Stomach (tissue), 9 donors: ENCODE measurements around the gene KRTAP12-2. TPM values are rescaled to one million over a fixed set of nuclear protein-coding genes. Genes with fewer than 3 reads are reported as not detected.
"Not testable (repeated sequence)": the region's sequence is repeated elsewhere in the genome, so short reads cannot be mapped to it uniquely, and the experiment has no call there.

Experiments
- DNase-seq, 2 donors: peaks; one replicate each; pipeline versions ENCODE4 v3.0.0 to v3.0.0-alpha.2; 2013 to 2019
- H3K27ac ChIP-seq, 5 donors: fragments of 200-600 bp in 4 of 5; sonication (generic) in 4 of 5; one replicate each; pipeline ENCODE4 v1.5.1; 2013 to 2019; ENCODE audit warnings: mild to moderate bottlenecking in 1 of 5, moderate library complexity in 1 of 5
- H3K27me3 ChIP-seq, 3 donors: fragments of 200-600 bp; sonication (generic); one replicate each; pipeline ENCODE4 v1.5.1; 2017 to 2019; ENCODE audit warnings: mixed run types in 1 of 3
- H3K36me3 ChIP-seq, 4 donors: fragments of 200-600 bp; sonication (generic); 1 replicate in 3 of 4; 2 replicates in 1 of 4; pipeline ENCODE4 v1.5.1; 2016 to 2019
- H3K4me1 ChIP-seq, 4 donors: fragments of 200-600 bp; sonication (generic); one replicate each; pipeline ENCODE4 v1.5.1; 2016 to 2019
- H3K4me3 ChIP-seq, 4 donors: fragments of 200-600 bp; sonication (generic) in 3 of 4; one replicate each; pipeline ENCODE4 v1.5.1; 2016 to 2019; ENCODE audit warnings: mild to moderate bottlenecking in 1 of 4
- H3K9me3 ChIP-seq, 4 donors: fragments of 200-600 bp; sonication (generic); one replicate each; pipeline ENCODE4 v1.5.1; 2016 to 2019
- CTCF ChIP-seq, 7 experiments: fragments of 450-650 bp in 4 of 7; fragments of 200-600 bp in 3 of 7; sonication (generic) in 3 of 7; IDR thresholded peaks; one replicate each; pipeline ENCODE4 v1.5.1; 2016 to 2019; ENCODE audit warnings: antibody characterized with exemption in 7 of 7, control low read depth in 2 of 7, mild to moderate bottlenecking in 1 of 7
- EP300 ChIP-seq: sonication (generic); formaldehyde crosslinking; IDR thresholded peaks from one replicate; pipeline ENCODE4 v1.6.1; 2017; ENCODE audit warnings: antibody characterized with exemption
- POLR2A ChIP-seq, 4 donors: fragments of 450-650 bp; IDR thresholded peaks; one replicate each; pipeline ENCODE4 v1.6.1; 2016; ENCODE audit warnings: antibody characterized with exemption in 4 of 4, control low read depth in 2 of 4, mild to moderate bottlenecking in 1 of 4, moderate library complexity in 1 of 4
- POLR2AphosphoS5 ChIP-seq, 3 donors: sonication (generic); formaldehyde crosslinking; IDR thresholded peaks; one replicate each; pipeline ENCODE4 v1.6.1; 2016; ENCODE audit warnings: antibody characterized with exemption in 3 of 3
- WGBS, 5 donors: extraction: QIAGEN DNeasy Blood & Tissue Kit in 3 of 5; methylation state at CpG; one replicate each; pipeline versions ENCODE4 v1.1.5 to v1.1.7; 2013 to 2018; 5-methylcytosine and 5-hydroxymethylcytosine counted together
- intact Hi-C: fragments of 100-400 bp; cut with DNase I; formaldehyde crosslinking; loops from one replicate; pipeline ENCODE4 v1.15.1; 2023; ENCODE audit warnings: low total_unique reads
- polyA plus RNA-seq, 3 donors: library from polyadenylated mRNA; stranded (reverse); fragments of 200-250 nt; gene quantifications; one replicate each; pipeline ENCODE4 v1.2.3, GENCODE V29; 2013
- total RNA-seq, 5 donors: library from RNA; depleted of rRNA; stranded (reverse); fragments of >200 nt; gene quantifications; one replicate each; pipeline versions ENCODE4 v1.1.0 to v1.2.3, GENCODE V29; 2014 to 2016
- donor health status: healthy with polysubstance abuse.
- donor health status: Bipolar disorder and iron deficiency.
- donor health status: healthy.

KRTAP12-2 gene
- total and polyA plus RNA-seq, 8 donors: not detected

- no peak for DNase-seq
- intact Hi-C loops: no loop called here
- Histone ChIP-seq H3K27me3 (peaks cover 9 to 94% (median 73%) of the 10 kb centered on the region in 3 donors), H3K4me3 (no peak overlapping the region), H3K27ac (no peak overlapping the region), H3K36me3 (no peaks in the 10 kb centered on the region), H3K4me1 (no peaks in the 10 kb centered on the region), H3K9me3 (no peaks in the 10 kb centered on the region)
- TF ChIP-seq CTCF (IDR thresholded peaks at IDR 0.05): no peak
- no peak for TF ChIP-seq POLR2A (IDR thresholded peaks at IDR 0.05)
- no peak for TF ChIP-seq POLR2AphosphoS5 (IDR thresholded peaks at IDR 0.05)
- no peak for TF ChIP-seq EP300
- WGBS, 5 donors: 40 to 65% (median 50%) methylated on average over 15 to 17 of the region's 17 CpGs
Observed at GRCh38 chr21:44699502-44700001, 32.8 kb upstream of the KRTAP12-2 start.

GRCh38 chr21:44697811-44698734, 31.3 kb upstream of the KRTAP12-2 start:
- Histone ChIP-seq H3K27me3 (peaks cover 9 to 80% (median 58%) of the 10 kb centered on the region in 3 donors), H3K27ac (no peak overlapping the region)
- intact Hi-C loops: no loop called here

GRCh38 chr21:44697172-44697810, 30.6 kb upstream of the KRTAP12-2 start, which contains the start of gene KRTAP10-12:
Gene KRTAP10-12 (plus strand): TSS chr21:44697172. CDS start chr21:44697202, 30 bp downstream.
- 40 to 49% (median 41%) methylated on average over 11 to 21 of the region's 21 CpGs for WGBS, 5 donors
- H3K36me3 ChIP-seq, intact Hi-C loops, H3K27ac ChIP-seq, H3K4me3 ChIP-seq, H3K4me1 ChIP-seq, DNase-seq: not testable (repeated sequence)
- Histone ChIP-seq H3K9me3 (peaks cover 3 to 21% (median 19%) of the 10 kb centered on the region in 4 donors), H3K27me3 (peaks cover 9 to 72% (median 50%) of the 10 kb centered on the region in 3 donors)

More at GRCh38 chr21:44697811-44698734, 31.3 kb upstream of the KRTAP12-2 start:
- Histone ChIP-seq H3K4me3 (no peak overlapping the region), H3K36me3 (no peaks in the 10 kb centered on the region), H3K9me3 (peaks cover 3 to 14% (median 12%) of the 10 kb centered on the region in 4 donors), H3K4me1 (no peaks in the 10 kb centered on the region)
- TF ChIP-seq POLR2AphosphoS5 (IDR thresholded peaks at IDR 0.05): no peak
- TF ChIP-seq CTCF (IDR thresholded peaks at IDR 0.05): no peak
- no peak for TF ChIP-seq POLR2A (IDR thresholded peaks at IDR 0.05)
- no peak for TF ChIP-seq EP300
- WGBS, 5 donors: 28 to 34% (median 30%) methylated on average over 13 to 35 of the region's 35 CpGs
- no peak for DNase-seq

GRCh38 chr21:44696572-44696971, 29.8 kb upstream of the KRTAP12-2 start:
- intact Hi-C loops: no loop called here
- TF ChIP-seq EP300 (no peak), POLR2AphosphoS5 (IDR thresholded peaks at IDR 0.05) (no peak), CTCF (IDR thresholded peaks at IDR 0.05) (no peak), POLR2A (IDR thresholded peaks at IDR 0.05) (no peak)
- no peaks in the 10 kb centered on the region for H3K36me3 ChIP-seq
- WGBS, 5 donors: 55 to 74% (median 60%) methylated on average over 8 to 10 of the region's 10 CpGs
- no peak overlapping the region for H3K4me3 ChIP-seq
- H3K27me3 ChIP-seq: peaks cover 9 to 65% (median 44%) of the 10 kb centered on the region in 3 donors
- no peaks in the 10 kb centered on the region for H3K4me1 ChIP-seq
- H3K9me3 ChIP-seq: peaks cover 3 to 24% (median 20%) of the 10 kb centered on the region in 4 donors
- H3K27ac ChIP-seq: no peak overlapping the region
- DNase-seq: no peak
